ENCODE data around the gene TOP2B.

DNA sequence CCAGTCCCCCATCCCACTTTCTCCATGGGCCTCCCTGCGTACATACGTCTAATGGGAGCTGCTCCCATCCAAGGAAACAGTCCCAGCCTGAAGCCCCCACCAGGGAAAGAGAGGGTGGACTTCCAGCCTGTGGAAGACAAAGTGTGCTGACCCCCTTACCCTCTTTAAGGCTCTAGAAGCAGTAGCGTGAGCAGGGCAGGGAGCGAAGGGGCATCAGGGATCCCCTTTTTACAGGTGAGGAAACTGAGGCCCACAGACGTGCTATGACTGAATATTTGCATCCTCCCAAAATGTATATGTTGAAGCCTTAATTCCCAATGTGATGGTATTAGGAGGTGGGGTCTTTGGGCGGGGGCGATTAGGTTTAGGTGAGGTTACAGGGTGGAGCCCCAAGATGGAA, 83.4 kb downstream of the TOP2B start:
- no peak for TF ChIP-seq CTCF (IDR thresholded peaks at IDR 0.05)
- TF ChIP-seq POLR2AphosphoS5 (IDR thresholded peaks at IDR 0.05; ENCODE audit: low read depth, low read length): no peak
- no peak for TF ChIP-seq SIN3A (IDR thresholded peaks at IDR 0.05; ENCODE audit: borderline replicate concordance, insufficient read depth, low read depth, low read length)

Data from Panc1 (cell line).